Dendritic cell treated with granulocyte-macrophage colony-stimulating factor and Interleukin-4, amounts not matched to agents 40 ng/mL and 50 ng/mL, for 4 days (primary cell): ENCODE results near the gene CRY2.

ENCODE experiments used
- H3K27ac Mint-ChIP-seq: one replicate; pipeline ENCODE4 v1.8.0; 2022; ENCODE audit warnings: mild to moderate bottlenecking, mixed read lengths
- H3K27me3 Mint-ChIP-seq: one replicate; pipeline ENCODE4 v1.8.0; 2022; ENCODE audit warnings: mild to moderate bottlenecking, mixed read lengths
- H3K36me3 Mint-ChIP-seq: one replicate; pipeline ENCODE4 v1.8.0; 2022; ENCODE audit warnings: low read depth, mixed read lengths
- H3K4me1 Mint-ChIP-seq: one replicate; pipeline ENCODE4 v1.8.0; 2022; ENCODE audit warnings: low read depth, mixed read lengths
- H3K4me3 Mint-ChIP-seq: one replicate; pipeline ENCODE4 v1.8.0; 2022; ENCODE audit warnings: mild to moderate bottlenecking, moderate library complexity, mixed read lengths
- H3K9me3 Mint-ChIP-seq: one replicate; pipeline ENCODE4 v1.8.0; 2022; ENCODE audit warnings: mixed read lengths
- intact Hi-C: fragments of 100-400 bp; cut with micrococcal nuclease; formaldehyde crosslinking; loops from one replicate; pipeline ENCODE4 v1.15.0; 2022

CRY2 gene

GRCh38 chr11:45920531-45921477 lies 73.5 kb downstream of the CRY2 start:
- peaks cover 23% of the 10 kb centered on the region for H3K4me1 Mint-ChIP-seq

GRCh38 chr11:45921561-45922424 lies 74.5 kb downstream of the CRY2 start:
- Mint-ChIP-seq H3K4me3 (peak overlapping the region; percentile 6), H3K36me3 (peaks cover 15% of the 10 kb centered on the region), H3K27me3 (peaks cover 46% of the 10 kb centered on the region), H3K4me1 (peaks cover 13% of the 10 kb centered on the region), H3K9me3 (no peaks in the 10 kb centered on the region), H3K27ac (no peak overlapping the region)
- intact Hi-C loops: no loop called here

More at GRCh38 chr11:45920531-45921477, 73.5 kb downstream of the CRY2 start:
- intact Hi-C loops: loop anchor here (1.0 kb wide), 1 partner anchor 8 kb away; no protein-coding TSS in a partner anchor
- H3K27ac Mint-ChIP-seq: peak overlapping the region; percentile 26
- no peaks in the 10 kb centered on the region for H3K9me3 Mint-ChIP-seq
- no peak overlapping the region for H3K4me3 Mint-ChIP-seq
- peaks cover 40% of the 10 kb centered on the region for H3K27me3 Mint-ChIP-seq
- H3K36me3 Mint-ChIP-seq: peaks cover 23% of the 10 kb centered on the region

- intact Hi-C loops: no loop called here
- no peak within 1 kb of the TSS for H3K27ac Mint-ChIP-seq
- peaks cover 13% of the 10 kb centered on the region for H3K36me3 Mint-ChIP-seq
- peaks cover 10% of the 10 kb centered on the region for H3K4me1 Mint-ChIP-seq
- no peaks in the 10 kb centered on the region for H3K9me3 Mint-ChIP-seq
- peaks cover 46% of the 10 kb centered on the region for H3K27me3 Mint-ChIP-seq
- H3K4me3 Mint-ChIP-seq: peak within 1 kb of the TSS; percentile 54
Observed at GRCh38 chr11:45922425-45923082, 75.3 kb downstream of the CRY2 start, which contains the start of gene LARGE2. Gene LARGE2 (plus strand): TSS chr11:45922656. CDS start chr11:45922883, 227 bp downstream.

GRCh38 chr11:45924036-45924915 lies 77.0 kb downstream of the CRY2 start:
- H3K27ac Mint-ChIP-seq: no peak overlapping the region
- no peaks in the 10 kb centered on the region for H3K9me3 Mint-ChIP-seq
- H3K27me3 Mint-ChIP-seq: peaks cover 47% of the 10 kb centered on the region
- H3K36me3 Mint-ChIP-seq: no peaks in the 10 kb centered on the region
- intact Hi-C loops: no loop called here
- H3K4me3 Mint-ChIP-seq: no peak overlapping the region
- peaks cover 5% of the 10 kb centered on the region for H3K4me1 Mint-ChIP-seq

GRCh38 chr11:45924927-45925326 lies 77.7 kb downstream of the CRY2 start:
- H3K9me3 Mint-ChIP-seq: no peaks in the 10 kb centered on the region
- H3K4me1 Mint-ChIP-seq: peaks cover 11% of the 10 kb centered on the region
- no peak overlapping the region for H3K27ac Mint-ChIP-seq
- peaks cover under 1% of the 10 kb centered on the region for H3K36me3 Mint-ChIP-seq
- H3K27me3 Mint-ChIP-seq: peaks cover 47% of the 10 kb centered on the region
- H3K4me3 Mint-ChIP-seq: no peak overlapping the region
- intact Hi-C loops: no loop called here

- peaks cover 17% of the 10 kb centered on the region for H3K4me1 Mint-ChIP-seq
- H3K27ac Mint-ChIP-seq: no peak overlapping the region
- no peaks in the 10 kb centered on the region for H3K9me3 Mint-ChIP-seq
- peaks cover 48% of the 10 kb centered on the region for H3K27me3 Mint-ChIP-seq
- intact Hi-C loops: no loop called here
- no peak overlapping the region for H3K4me3 Mint-ChIP-seq
- peaks cover 6% of the 10 kb centered on the region for H3K36me3 Mint-ChIP-seq
Observed at GRCh38 chr11:45925550-45925949, 78.3 kb downstream of the CRY2 start.

GRCh38 chr11:45926001-45926401 lies 78.7 kb downstream of the CRY2 start:
- H3K9me3 Mint-ChIP-seq: no peaks in the 10 kb centered on the region
- H3K27ac Mint-ChIP-seq: no peak overlapping the region
- intact Hi-C loops: no loop called here
- peaks cover 46% of the 10 kb centered on the region for H3K27me3 Mint-ChIP-seq
- H3K36me3 Mint-ChIP-seq: peaks cover 8% of the 10 kb centered on the region
- H3K4me1 Mint-ChIP-seq: peaks cover 22% of the 10 kb centered on the region
- H3K4me3 Mint-ChIP-seq: no peak overlapping the region

GRCh38 chr11:45926536-45927331 lies 79.5 kb downstream of the CRY2 start:
- Mint-ChIP-seq H3K9me3 (no peaks in the 10 kb centered on the region), H3K27me3 (peaks cover 45% of the 10 kb centered on the region), H3K4me1 (peaks cover 29% of the 10 kb centered on the region), H3K27ac (no peak overlapping the region), H3K36me3 (peaks cover 16% of the 10 kb centered on the region), H3K4me3 (no peak overlapping the region)
- intact Hi-C loops: no loop called here

GRCh38 chr11:45927332-45927683 lies 80.0 kb downstream of the CRY2 start:
- Mint-ChIP-seq H3K4me1 (peaks cover 35% of the 10 kb centered on the region), H3K27ac (no peak overlapping the region), H3K27me3 (peaks cover 44% of the 10 kb centered on the region), H3K4me3 (no peak overlapping the region), H3K9me3 (no peaks in the 10 kb centered on the region), H3K36me3 (peaks cover 21% of the 10 kb centered on the region)
- intact Hi-C loops: no loop called here

GRCh38 chr11:45927684-45928413 lies 80.6 kb downstream of the CRY2 start:
- Mint-ChIP-seq H3K27me3 (peaks cover 44% of the 10 kb centered on the region), H3K36me3 (peaks cover 23% of the 10 kb centered on the region), H3K4me3 (no peak overlapping the region), H3K9me3 (no peaks in the 10 kb centered on the region), H3K4me1 (peaks cover 39% of the 10 kb centered on the region), H3K27ac (no peak overlapping the region)
- intact Hi-C loops: no loop called here

GRCh38 chr11:45928535-45929215 lies 81.4 kb downstream of the CRY2 start:
- Mint-ChIP-seq H3K27ac (no peak overlapping the region), H3K4me3 (no peak overlapping the region), H3K4me1 (peaks cover 42% of the 10 kb centered on the region), H3K36me3 (peaks cover 26% of the 10 kb centered on the region), H3K27me3 (peaks cover 39% of the 10 kb centered on the region), H3K9me3 (no peaks in the 10 kb centered on the region)
- intact Hi-C loops: loop anchor here (1.0 kb wide), 1 partner anchor 8 kb away; no protein-coding TSS in a partner anchor
